ENCODE data around the gene TMEM131. TPM values are rescaled to one million over a fixed set of nuclear protein-coding genes. Genes with fewer than 3 reads are reported as not detected.

The TMEM131 gene
- total RNA-seq, 1 donor from 2014 or later, result 41.3 TPM

- TF ChIP-seq, protein P1, sequence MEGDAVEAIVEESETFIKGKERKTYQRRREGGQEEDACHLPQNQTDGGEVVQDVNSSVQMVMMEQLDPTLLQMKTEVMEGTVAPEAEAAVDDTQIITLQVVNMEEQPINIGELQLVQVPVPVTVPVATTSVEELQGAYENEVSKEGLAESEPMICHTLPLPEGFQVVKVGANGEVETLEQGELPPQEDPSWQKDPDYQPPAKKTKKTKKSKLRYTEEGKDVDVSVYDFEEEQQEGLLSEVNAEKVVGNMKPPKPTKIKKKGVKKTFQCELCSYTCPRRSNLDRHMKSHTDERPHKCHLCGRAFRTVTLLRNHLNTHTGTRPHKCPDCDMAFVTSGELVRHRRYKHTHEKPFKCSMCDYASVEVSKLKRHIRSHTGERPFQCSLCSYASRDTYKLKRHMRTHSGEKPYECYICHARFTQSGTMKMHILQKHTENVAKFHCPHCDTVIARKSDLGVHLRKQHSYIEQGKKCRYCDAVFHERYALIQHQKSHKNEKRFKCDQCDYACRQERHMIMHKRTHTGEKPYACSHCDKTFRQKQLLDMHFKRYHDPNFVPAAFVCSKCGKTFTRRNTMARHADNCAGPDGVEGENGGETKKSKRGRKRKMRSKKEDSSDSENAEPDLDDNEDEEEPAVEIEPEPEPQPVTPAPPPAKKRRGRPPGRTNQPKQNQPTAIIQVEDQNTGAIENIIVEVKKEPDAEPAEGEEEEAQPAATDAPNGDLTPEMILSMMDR (conservative IDR thresholded peaks at IDR 0.05), result no peak
- H3K36me3 Mint-ChIP-seq, result peaks cover 10% of the 10 kb centered on the region
- peak overlapping the region; percentile 39 for H3K27ac Mint-ChIP-seq
- DNase-seq (ENCODE audit: extremely low spot score, unreplicated experiment), result no peak
- H3K27me3 Mint-ChIP-seq, result no peaks in the 10 kb centered on the region
- peaks cover 60% of the 10 kb centered on the region for H3K4me1 Mint-ChIP-seq (ENCODE audit: unreplicated experiment)
- no peak overlapping the region for H3K4me3 Mint-ChIP-seq
- peaks cover 5% of the 10 kb centered on the region for H3K9me3 Mint-ChIP-seq
These were observed 28.5 kb downstream of the TMEM131 start for GRCh38 chr2:97967216-97967592.

DNA sequence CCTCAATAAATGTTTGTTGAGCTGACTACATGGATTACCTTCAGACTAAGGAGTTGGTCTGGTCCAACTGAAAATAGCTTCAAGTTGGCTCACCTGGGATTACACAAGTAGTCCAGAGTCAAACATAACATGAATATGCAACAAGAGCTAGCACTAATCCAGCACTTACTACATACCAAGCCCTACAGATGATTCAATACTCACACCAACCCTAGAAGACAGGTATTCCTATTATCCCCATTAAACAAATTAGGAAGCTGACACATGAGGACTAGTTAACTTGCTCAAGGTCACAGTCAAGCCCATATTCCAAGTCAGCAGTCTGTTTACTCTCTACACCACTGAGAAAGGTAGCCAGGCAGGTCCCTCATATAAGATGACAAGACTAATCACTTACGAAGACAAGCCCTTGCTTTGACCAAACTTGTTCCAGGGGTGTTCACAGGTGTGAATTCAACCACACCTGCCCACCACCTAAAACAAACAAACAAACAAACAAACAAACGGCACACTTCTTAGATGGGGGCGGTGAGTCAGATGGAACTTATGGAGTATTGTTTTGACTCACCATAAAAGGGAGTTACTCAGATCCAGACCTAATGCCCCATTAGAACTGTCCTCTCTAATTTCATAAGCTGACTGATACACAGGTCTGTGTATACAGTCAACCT lies 29.1 kb downstream of the TMEM131 start:
- TF ChIP-seq, protein P1 (conservative IDR thresholded peaks at IDR 0.05), result no peak
- Mint-ChIP-seq H3K36me3 (peaks cover 10% of the 10 kb centered on the region), H3K27ac (peak overlapping the region; percentile 39), H3K4me1 (ENCODE audit: unreplicated experiment) (peaks cover 60% of the 10 kb centered on the region), H3K4me3 (no peak overlapping the region), H3K9me3 (peaks cover 5% of the 10 kb centered on the region), H3K27me3 (no peaks in the 10 kb centered on the region)
- DNase-seq (ENCODE audit: extremely low spot score, unreplicated experiment), result no peak

DNA sequence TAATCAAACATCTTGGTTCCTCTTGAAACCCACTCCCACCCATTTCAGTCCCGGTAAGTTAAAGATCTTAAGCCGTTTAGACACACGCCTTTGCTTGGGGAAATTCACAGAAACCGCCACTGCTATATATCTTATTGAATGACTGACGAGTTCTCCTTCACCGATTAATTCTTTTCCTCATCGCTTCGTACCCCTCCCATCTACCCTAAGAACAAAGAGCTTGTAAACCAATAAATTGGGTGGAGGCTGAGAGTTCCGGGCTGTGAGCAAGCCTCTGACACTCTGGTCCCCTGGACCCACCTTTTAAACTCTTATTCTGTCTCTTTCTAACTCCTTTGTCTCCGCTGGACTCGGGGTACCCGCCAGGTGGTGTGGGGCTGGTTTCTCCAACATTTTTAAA lies 30.6 kb downstream of the TMEM131 start:
- Mint-ChIP-seq H3K36me3 (peaks cover 7% of the 10 kb centered on the region), H3K4me1 (ENCODE audit: unreplicated experiment) (peaks cover 54% of the 10 kb centered on the region), H3K9me3 (peaks cover 5% of the 10 kb centered on the region), H3K27ac (no peak overlapping the region), H3K4me3 (peak overlapping the region; percentile 40), H3K27me3 (no peaks in the 10 kb centered on the region)
- no peak for DNase-seq (ENCODE audit: extremely low spot score, unreplicated experiment)
- TF ChIP-seq, protein P1 (conservative IDR thresholded peaks at IDR 0.05), result no peak

GRCh38 chr2:97963880-97964279 lies 31.9 kb downstream of the TMEM131 start:
- H3K27ac Mint-ChIP-seq, result no peak overlapping the region
- peaks cover 4% of the 10 kb centered on the region for H3K36me3 Mint-ChIP-seq
- H3K4me1 Mint-ChIP-seq (ENCODE audit: unreplicated experiment), result peaks cover 48% of the 10 kb centered on the region
- TF ChIP-seq, protein P1 (conservative IDR thresholded peaks at IDR 0.05), result no peak
- peaks cover 7% of the 10 kb centered on the region for H3K9me3 Mint-ChIP-seq
- H3K4me3 Mint-ChIP-seq, result no peak overlapping the region
- H3K27me3 Mint-ChIP-seq, result no peaks in the 10 kb centered on the region
- DNase-seq (ENCODE audit: extremely low spot score, unreplicated experiment), result no peak

GRCh38 chr2:97963079-97963406 lies 32.7 kb downstream of the TMEM131 start:
- Mint-ChIP-seq H3K27me3 (no peaks in the 10 kb centered on the region), H3K9me3 (peaks cover 12% of the 10 kb centered on the region), H3K4me3 (no peak overlapping the region), H3K4me1 (ENCODE audit: unreplicated experiment) (peaks cover 54% of the 10 kb centered on the region), H3K36me3 (peaks cover 4% of the 10 kb centered on the region), H3K27ac (no peak overlapping the region)
- TF ChIP-seq, protein P1 (conservative IDR thresholded peaks at IDR 0.05), result no peak
- DNase-seq (ENCODE audit: extremely low spot score, unreplicated experiment), result no peak

Measured in type B pancreatic cell (in vitro differentiated cells).